Fibroblast of pulmonary artery (primary cell): ENCODE measurements around the gene CARD8.
"Not testable (repeated sequence)": the region's sequence is repeated elsewhere in the genome, so short reads cannot be mapped to it uniquely, and the experiment has no call there.

ENCODE experiments used
- DNase-seq: peaks from one replicate; pipeline ENCODE4 v3.0.0-alpha.2; 2010; ENCODE audit warnings: low read depth
- H3K4me3 ChIP-seq: replicated peaks from 2 replicates; pipeline ENCODE4 v1.5.1; 2011; ENCODE audit warnings: low read depth, mild to moderate bottlenecking, control low read depth, low read length, moderate library complexity
- CTCF ChIP-seq: IDR thresholded peaks from 2 replicates; pipeline ENCODE4 v1.5.1; 2011; ENCODE audit warnings: mild to moderate bottlenecking, control low read depth, low read length, inconsistent platforms; ENCODE audit errors: missing control alignments

CARD8 gene

GRCh38 chr19:48248081-48248833, 7.5 kb downstream of the CARD8 start:
- no peak for TF ChIP-seq CTCF
- no peak overlapping the region for H3K4me3 ChIP-seq
- DNase-seq, result no peak

- no peak overlapping the region for H3K4me3 ChIP-seq
Measured at GRCh38 chr19:48247212-48247611, 8.5 kb downstream of the CARD8 start.

GRCh38 chr19:48246101-48246500, 9.6 kb downstream of the CARD8 start:
- no peak for DNase-seq
- no peak for TF ChIP-seq CTCF
- no peak overlapping the region for H3K4me3 ChIP-seq

More at GRCh38 chr19:48247212-48247611, 8.5 kb downstream of the CARD8 start:
- no peak for DNase-seq
- no peak for TF ChIP-seq CTCF

- TF ChIP-seq CTCF, result no peak
- DNase-seq, result peak; percentile 47
- H3K4me3 ChIP-seq, result no peak overlapping the region
Measured at GRCh38 chr19:48244281-48244680, 11.4 kb downstream of the CARD8 start.

GRCh38 chr19:48241771-48242170, 13.9 kb downstream of the CARD8 start:
- not testable (repeated sequence) for DNase-seq, H3K4me3 ChIP-seq

GRCh38 chr19:48239582-48240141, 16.1 kb downstream of the CARD8 start:
- TF ChIP-seq CTCF, result no peak
- H3K4me3 ChIP-seq, result no peak overlapping the region
- DNase-seq, result no peak

GRCh38 chr19:48239120-48239519, 16.6 kb downstream of the CARD8 start:
- H3K4me3 ChIP-seq, result no peak overlapping the region
- no peak for TF ChIP-seq CTCF
- DNase-seq, result no peak
